Esophagus muscularis mucosa (tissue), 4 donors: ENCODE results near the gene SH3GL3. TPM values are rescaled to one million over a fixed set of nuclear protein-coding genes. Genes with fewer than 3 reads are reported as not detected.

Experiments
- DNase-seq: peaks from one replicate; pipeline ENCODE4 v3.0.0-alpha.2; 2017; ENCODE audit errors: extremely low spot score
- H3K27ac ChIP-seq, 4 donors: fragments of 200-600 bp; sonication (generic); replicated peaks in 1 of 4; 1 replicate in 3 of 4; 2 replicates in 1 of 4; pipeline ENCODE4 v1.5.1; 2016 to 2019; ENCODE audit warnings: mild to moderate bottlenecking in 1 of 4
- H3K27me3 ChIP-seq, 4 donors: fragments of 200-600 bp; sonication (generic); one replicate each; pipeline versions ENCODE4 v1.5.1 to v1.6.0; 2016 to 2019
- H3K36me3 ChIP-seq, 4 donors: fragments of 200-600 bp; sonication (generic); one replicate each; pipeline ENCODE4 v1.5.1; 2016 to 2019
- H3K4me1 ChIP-seq, 4 donors: fragments of 200-600 bp; sonication (generic); one replicate each; pipeline ENCODE4 v1.5.1; 2016 to 2019
- H3K4me3 ChIP-seq, 4 donors: fragments of 200-600 bp; sonication (generic); 1 replicate in 2 of 4; 2 replicates in 2 of 4; pipeline ENCODE4 v1.5.1; 2016 to 2019; ENCODE audit warnings: mild to moderate bottlenecking in 4 of 4, moderate library complexity in 1 of 4
- H3K9me3 ChIP-seq, 4 donors: fragments of 200-600 bp; sonication (generic); 1 replicate in 3 of 4; 2 replicates in 1 of 4; pipeline ENCODE4 v1.5.1; 2016 to 2019
- EP300 ChIP-seq: sonication (generic); formaldehyde crosslinking; IDR thresholded peaks from one replicate; pipeline ENCODE4 v1.6.1; 2017; ENCODE audit warnings: antibody characterized with exemption
- POLR2A ChIP-seq: fragments of 450-650 bp; IDR thresholded peaks from one replicate; pipeline ENCODE4 v1.6.1; 2017; ENCODE audit warnings: antibody characterized with exemption, moderate library complexity, mild to moderate bottlenecking, low read depth
- POLR2AphosphoS5 ChIP-seq, 2 donors: sonication (generic); formaldehyde crosslinking; IDR thresholded peaks; one replicate each; pipeline ENCODE4 v1.6.1; 2017; ENCODE audit warnings: antibody characterized with exemption in 2 of 2
- WGBS: methylation state at CpG from one replicate; pipeline ENCODE4 v1.1.5; 2018; 5-methylcytosine and 5-hydroxymethylcytosine counted together
- intact Hi-C: fragments of 100-400 bp; cut with DNase I; formaldehyde crosslinking; loops from one replicate; pipeline ENCODE4 v1.15.1; 2023
- total RNA-seq, 4 donors: library from RNA; depleted of rRNA; stranded (reverse); fragments of >200 nt; gene quantifications; one replicate each; pipeline versions ENCODE4 v1.1.0 to v1.2.1, GENCODE V29; 2016
- TF ChIP-seq, protein P1 (sequence below), 3 experiments: fragments of 200-600 bp in 2 of 3; fragments of 450-650 bp in 1 of 3; sonication (generic) in 2 of 3; IDR thresholded peaks; one replicate each; pipeline ENCODE4 v1.5.1; 2017 to 2019; ENCODE audit warnings: antibody characterized with exemption in 3 of 3, mild to moderate bottlenecking in 2 of 3, moderate library complexity in 1 of 3

SH3GL3 gene
- total RNA-seq, 4 donors from 2014 or later, result 0.19 TPM; not detected in 3

- no CpG with 5 or more reads among the region's 1 CpG for WGBS
- Histone ChIP-seq H3K27me3 (no peaks in the 10 kb centered on the region), H3K27ac (no peak overlapping the region), H3K4me3 (no peak overlapping the region), H3K9me3 (peaks cover 0 to 7% (median 2%) of the 10 kb centered on the region in 4 donors), H3K4me1 (no peaks in the 10 kb centered on the region), H3K36me3 (no peaks in the 10 kb centered on the region)
- intact Hi-C loops, result no loop called here
- no peak for TF ChIP-seq POLR2A
- TF ChIP-seq, protein P1, sequence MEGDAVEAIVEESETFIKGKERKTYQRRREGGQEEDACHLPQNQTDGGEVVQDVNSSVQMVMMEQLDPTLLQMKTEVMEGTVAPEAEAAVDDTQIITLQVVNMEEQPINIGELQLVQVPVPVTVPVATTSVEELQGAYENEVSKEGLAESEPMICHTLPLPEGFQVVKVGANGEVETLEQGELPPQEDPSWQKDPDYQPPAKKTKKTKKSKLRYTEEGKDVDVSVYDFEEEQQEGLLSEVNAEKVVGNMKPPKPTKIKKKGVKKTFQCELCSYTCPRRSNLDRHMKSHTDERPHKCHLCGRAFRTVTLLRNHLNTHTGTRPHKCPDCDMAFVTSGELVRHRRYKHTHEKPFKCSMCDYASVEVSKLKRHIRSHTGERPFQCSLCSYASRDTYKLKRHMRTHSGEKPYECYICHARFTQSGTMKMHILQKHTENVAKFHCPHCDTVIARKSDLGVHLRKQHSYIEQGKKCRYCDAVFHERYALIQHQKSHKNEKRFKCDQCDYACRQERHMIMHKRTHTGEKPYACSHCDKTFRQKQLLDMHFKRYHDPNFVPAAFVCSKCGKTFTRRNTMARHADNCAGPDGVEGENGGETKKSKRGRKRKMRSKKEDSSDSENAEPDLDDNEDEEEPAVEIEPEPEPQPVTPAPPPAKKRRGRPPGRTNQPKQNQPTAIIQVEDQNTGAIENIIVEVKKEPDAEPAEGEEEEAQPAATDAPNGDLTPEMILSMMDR (IDR thresholded peaks at IDR 0.05), result no peak
- TF ChIP-seq POLR2AphosphoS5 (IDR thresholded peaks at IDR 0.05), result no peak
- no peak for TF ChIP-seq EP300
- no peak for DNase-seq
Measured at GRCh38 chr15:83545804-83546511, 98.8 kb downstream of the SH3GL3 start.

- Histone ChIP-seq H3K4me1 (no peaks in the 10 kb centered on the region), H3K27ac (no peak overlapping the region), H3K36me3 (no peaks in the 10 kb centered on the region), H3K27me3 (no peaks in the 10 kb centered on the region), H3K9me3 (peaks cover 0 to 7% (median 2%) of the 10 kb centered on the region in 4 donors), H3K4me3 (no peak overlapping the region)
- intact Hi-C loops, result no loop called here
- TF ChIP-seq, protein P1 (IDR thresholded peaks at IDR 0.05), result no peak
- TF ChIP-seq POLR2A (no peak), EP300 (no peak), POLR2AphosphoS5 (IDR thresholded peaks at IDR 0.05) (no peak)
- no peak for DNase-seq
Measured at GRCh38 chr15:83546512-83546888, 99.4 kb downstream of the SH3GL3 start.

GRCh38 chr15:83547168-83547567, 100.0 kb downstream of the SH3GL3 start:
- Histone ChIP-seq H3K4me3 (no peak overlapping the region), H3K4me1 (no peaks in the 10 kb centered on the region), H3K27me3 (no peaks in the 10 kb centered on the region), H3K27ac (no peak overlapping the region), H3K9me3 (peaks cover 0 to 7% (median 2%) of the 10 kb centered on the region in 4 donors), H3K36me3 (no peaks in the 10 kb centered on the region)
- TF ChIP-seq POLR2AphosphoS5 (IDR thresholded peaks at IDR 0.05) (no peak), POLR2A (no peak), EP300 (no peak)
- TF ChIP-seq, protein P1 (IDR thresholded peaks at IDR 0.05), result no peak
- intact Hi-C loops, result no loop called here
- DNase-seq, result no peak
- WGBS, result 82% methylated on average over 3 of the region's 4 CpGs

DNA sequence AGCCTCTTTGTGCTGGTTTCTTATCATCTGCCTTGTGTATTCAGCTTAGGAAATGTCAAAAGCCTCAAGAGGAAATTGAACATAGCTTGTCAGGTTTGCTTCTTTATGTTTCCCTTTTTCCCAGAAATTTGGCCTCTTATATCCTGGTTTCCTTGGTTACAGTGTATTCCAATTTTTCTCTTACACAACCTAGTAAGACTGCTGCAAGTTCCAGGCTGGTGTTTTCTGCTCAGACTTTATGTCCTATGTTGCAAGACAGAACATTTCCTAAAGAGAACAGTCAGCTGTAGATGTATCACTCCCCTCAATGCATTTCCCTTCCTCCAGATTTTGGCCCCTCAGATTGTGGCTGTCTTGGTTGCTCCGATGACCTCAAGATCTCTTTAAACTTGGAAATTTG, 102.5 kb downstream of the SH3GL3 start:
- TF ChIP-seq POLR2A (no peak), EP300 (no peak), POLR2AphosphoS5 (IDR thresholded peaks at IDR 0.05) (no peak)
- TF ChIP-seq, protein P1 (IDR thresholded peaks at IDR 0.05), result no peak
- 48% methylated on average over 1 of the region's 1 CpG for WGBS
- no peak overlapping the region for H3K4me3 ChIP-seq
- no peaks in the 10 kb centered on the region for H3K36me3 ChIP-seq
- intact Hi-C loops, result no loop called here
- peaks cover 0 to 7% (median 0%) of the 10 kb centered on the region in 4 donors for H3K27me3 ChIP-seq
- H3K27ac ChIP-seq, result no peak overlapping the region
- H3K4me1 ChIP-seq, result no peaks in the 10 kb centered on the region
- no peak for DNase-seq
- peaks cover 0 to 4% (median 0%) of the 10 kb centered on the region in 4 donors for H3K9me3 ChIP-seq

- Histone ChIP-seq H3K4me1 (peaks cover 0 to 3% (median 0%) of the 10 kb centered on the region in 4 donors), H3K4me3 (no peak overlapping the region), H3K27me3 (peaks cover 0 to 13% (median 0%) of the 10 kb centered on the region in 4 donors), H3K27ac (no peak overlapping the region), H3K9me3 (no peaks in the 10 kb centered on the region), H3K36me3 (no peaks in the 10 kb centered on the region)
- 91% methylated on average over 5 of the region's 5 CpGs for WGBS
- intact Hi-C loops, result no loop called here
- DNase-seq, result no peak
- TF ChIP-seq POLR2A (no peak), POLR2AphosphoS5 (IDR thresholded peaks at IDR 0.05) (no peak), EP300 (no peak)
- TF ChIP-seq, protein P1 (IDR thresholded peaks at IDR 0.05), result no peak
Measured at GRCh38 chr15:83554558-83554957, 107.4 kb downstream of the SH3GL3 start.
